Stimulated activated CD8-positive, alpha-beta memory T cell treated with anti-CD3 and anti-CD28 coated beads, Interleukin-15, amount 100 ng/mL, for 1 hour (primary cell): ENCODE data around the gene DDHD1.
A peak's percentile ranks its signal among the peaks of the same experiment; 100 is the strongest.
"Not testable (repeated sequence)": the region's sequence is repeated elsewhere in the genome, so short reads cannot be mapped to it uniquely, and the experiment has no call there.

ENCODE experiments used
- DNase-seq: peaks from one replicate; pipeline ENCODE4 v3.0.0-alpha.2; 2020; ENCODE audit warnings: low read depth

The DDHD1 gene

DNA sequence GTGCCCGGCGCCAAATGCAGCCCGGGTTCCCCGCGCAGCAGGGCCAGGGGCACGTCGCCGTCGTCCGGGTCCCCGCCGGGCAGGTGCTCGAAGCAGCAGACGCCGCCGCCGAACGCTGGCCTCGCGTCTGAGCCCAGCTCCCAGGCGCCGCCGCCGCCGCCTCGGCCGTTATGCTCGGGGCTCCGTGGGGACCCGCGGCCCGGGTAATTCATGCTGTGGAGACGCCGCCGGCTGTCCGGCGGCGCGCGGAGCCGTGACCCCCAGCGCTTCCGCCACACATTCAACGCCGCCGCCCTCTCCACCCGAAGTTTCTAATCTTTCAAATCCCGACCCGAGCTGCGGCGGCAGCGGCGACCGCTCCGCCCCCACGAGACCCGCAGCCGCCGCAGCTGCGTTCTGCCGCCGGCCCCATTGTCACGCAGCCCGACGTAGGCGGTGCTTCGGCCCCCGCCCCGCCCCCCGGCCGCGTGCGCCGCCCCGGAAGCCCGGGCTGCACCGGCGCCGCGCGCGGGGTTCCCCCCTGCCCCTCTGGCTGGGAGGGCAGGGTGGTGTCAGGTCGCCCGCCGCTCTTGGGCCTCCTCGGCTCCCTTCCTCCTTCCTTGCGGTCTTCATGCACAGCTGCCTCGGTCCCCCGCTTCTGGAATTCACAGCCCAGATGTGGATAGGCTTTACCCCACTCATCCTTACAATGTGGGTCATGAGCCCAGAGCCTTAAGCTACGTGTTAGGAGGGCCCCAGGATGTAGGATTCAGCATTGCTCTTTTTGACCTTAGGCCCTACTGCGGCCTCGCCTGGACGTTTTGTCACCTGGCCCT lies at the start of gene DDHD1:
TSS of gene DDHD1 (minus strand) at position 437 of the 815 bp plus-strand sequence. CDS start at position 212, 225 bp downstream.
- peak; percentile 61 for DNase-seq

DNA sequence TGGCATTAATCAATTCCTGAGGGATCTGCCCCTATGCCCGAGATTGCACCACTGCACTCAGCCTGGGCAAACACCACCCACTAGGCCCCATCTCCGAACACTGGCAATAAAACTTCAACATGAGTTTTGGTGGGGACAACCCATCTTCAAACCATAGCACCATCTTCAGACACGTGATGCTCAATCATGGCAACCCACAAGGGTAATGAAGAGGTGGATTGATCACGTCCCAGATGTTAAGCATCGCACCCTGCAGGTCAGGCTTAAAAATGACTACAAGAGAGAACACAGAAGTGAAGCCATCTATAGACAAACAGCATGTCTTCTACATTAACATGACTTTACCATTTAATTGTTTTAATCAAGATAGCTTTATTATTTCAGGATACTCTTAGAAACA lies 42.8 kb upstream of the DDHD1 start:
- DNase-seq = no peak

DNA sequence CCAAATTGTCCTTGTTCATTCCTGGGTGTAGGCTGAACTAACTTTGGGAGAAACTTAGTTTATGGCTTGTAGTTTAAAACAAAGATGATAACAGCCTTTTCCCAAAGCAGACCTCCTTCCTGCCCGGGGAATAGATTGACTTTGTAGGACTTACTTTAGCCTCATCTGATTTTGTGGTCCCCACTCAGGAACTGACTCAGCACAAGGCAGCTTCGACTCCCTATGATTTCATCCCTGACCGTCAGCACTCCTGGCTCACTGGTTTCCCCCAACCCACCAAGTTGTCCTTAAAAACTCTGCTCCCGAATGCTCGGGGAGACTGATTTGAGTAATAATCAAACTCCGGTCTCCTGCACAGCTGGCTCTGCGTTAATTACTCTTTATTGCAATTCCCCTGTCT lies 40.1 kb upstream of the DDHD1 start:
- no peak for DNase-seq

DNA sequence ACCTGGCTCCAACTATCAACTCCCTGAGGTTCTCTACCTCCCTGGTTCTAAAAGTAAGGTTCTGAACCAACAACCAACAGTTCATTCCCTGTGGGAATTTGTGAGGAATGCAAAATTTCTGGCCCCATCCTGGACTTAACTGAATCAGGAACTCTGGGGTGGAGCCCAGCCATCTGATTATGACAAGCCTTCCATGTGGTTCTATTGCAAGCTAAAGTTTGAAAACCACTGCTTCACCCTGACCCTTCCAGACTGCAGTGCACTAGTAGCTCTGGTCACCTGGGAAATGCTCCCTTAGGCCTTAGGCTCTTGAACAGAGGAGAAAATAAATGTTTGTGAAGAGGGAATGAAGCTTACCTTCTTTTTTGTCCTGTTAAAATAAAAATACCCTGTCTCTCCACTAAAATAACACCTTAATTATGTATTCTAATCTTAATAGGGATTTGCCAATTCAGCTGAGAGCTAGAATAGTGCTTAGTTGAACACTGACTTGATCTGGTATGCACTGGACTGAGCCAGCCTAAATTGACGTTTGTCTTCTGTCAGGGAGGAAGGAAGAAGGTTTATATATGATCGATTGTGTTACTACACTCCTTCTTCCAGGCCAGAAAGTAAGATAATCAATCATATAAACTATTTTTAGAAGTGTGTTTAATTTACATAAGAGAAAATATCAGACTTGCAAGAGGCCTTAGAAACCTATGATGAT lies 39.1 kb upstream of the DDHD1 start:
- no peak for DNase-seq

DNA sequence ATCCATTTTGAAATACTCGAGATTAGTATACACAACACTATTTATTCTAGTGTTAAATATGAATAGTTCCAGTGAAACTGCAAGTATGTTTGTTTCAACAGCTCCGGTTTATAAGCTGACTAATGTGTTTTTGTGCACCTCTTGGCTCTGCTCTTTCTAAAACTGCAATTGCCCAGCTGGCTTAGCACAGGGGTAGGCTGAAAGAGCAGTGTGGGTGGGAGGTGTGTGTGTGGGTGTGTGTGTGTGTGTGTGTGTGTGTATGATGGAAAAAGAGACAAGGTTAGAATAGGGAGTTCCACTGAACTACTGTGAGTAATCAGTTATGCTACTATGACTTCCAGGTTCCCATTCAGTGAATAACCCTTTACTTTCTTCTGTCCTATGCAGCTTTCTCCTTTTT lies 37.8 kb upstream of the DDHD1 start:
- DNase-seq = no peak

DNA sequence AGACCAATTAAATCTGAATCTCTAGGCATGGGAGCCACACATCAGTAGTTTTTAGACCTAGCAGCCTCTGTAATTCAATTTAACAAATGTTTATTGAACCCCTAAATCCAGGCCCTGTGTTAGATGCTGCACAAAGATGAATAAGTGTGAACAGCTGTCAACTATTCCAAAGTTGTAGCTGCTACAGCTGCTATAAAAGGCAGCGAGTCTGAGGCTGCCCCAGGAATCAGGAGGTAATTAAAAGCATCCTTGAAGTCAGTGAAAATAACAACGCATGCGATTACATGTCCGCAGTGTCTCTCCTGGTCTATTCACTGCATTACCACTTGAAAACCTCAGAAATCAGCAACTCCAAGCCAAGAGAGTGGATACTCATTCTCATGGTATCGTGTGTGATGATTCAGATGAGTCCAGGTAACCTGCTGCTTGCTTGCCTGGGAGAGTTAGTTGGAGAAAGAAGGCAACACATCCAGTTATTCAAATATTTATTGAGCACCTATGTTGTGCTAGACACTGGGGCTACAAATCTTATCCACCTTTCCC lies 34.9 kb upstream of the DDHD1 start:
- DNase-seq = no peak

DNA sequence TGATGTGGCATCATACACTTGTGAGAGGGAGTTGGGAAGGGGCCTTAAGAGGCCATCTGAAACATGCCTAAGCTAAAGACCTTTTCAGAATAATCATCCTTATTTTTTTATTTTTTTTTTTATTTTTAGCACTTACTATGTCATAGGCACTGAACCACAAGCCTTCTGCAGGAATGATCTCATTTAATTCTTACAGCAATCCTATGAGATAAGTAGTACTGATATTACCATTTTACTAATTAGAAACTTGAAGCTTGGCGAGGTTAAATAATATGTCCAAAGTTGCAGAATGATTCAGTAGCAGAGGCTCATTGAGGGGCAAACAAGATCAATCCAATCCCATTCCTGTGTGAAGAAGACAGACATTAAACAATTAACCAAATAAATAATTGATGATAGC lies 33.4 kb upstream of the DDHD1 start:
- no peak for DNase-seq

DNA sequence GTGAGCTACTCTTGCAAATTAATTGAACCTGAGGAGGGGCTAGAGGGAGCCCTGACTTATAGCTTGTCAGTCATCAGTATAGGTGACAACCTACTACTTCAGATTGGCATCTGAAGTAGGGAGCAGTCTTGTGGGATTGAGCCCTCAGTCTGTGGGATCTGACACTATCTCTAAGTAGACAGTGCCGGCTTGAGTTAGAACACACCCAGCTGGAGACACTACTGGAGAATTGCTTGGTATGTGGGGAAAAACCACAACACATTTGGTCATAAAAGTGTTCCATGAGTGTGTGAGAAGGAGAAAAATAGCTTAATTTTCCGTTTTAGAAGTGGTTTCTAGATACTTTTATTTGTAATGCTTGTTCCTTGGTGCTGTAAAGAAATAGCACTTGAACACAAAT lies 30.5 kb upstream of the DDHD1 start:
- DNase-seq = no peak

DNA sequence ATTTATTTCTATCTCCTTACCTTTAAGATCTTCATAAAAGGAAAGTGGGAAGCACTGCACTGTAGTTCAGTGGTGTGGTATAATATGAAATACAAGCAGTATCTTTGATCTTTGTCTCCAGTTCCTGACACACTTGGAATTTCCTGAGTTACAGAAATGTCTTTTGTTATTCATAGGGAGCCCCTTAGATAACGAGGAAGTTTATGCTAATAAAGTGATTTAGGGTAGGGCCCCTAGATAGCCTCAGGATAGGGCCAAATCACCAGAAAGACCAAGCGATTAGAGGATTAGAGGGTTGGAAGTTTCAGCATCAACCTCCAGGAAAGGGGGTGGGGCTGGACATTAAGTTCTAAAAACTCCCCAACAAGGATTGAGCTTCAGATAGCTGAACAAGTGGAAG lies 29.9 kb upstream of the DDHD1 start:
- no peak for DNase-seq

DNA sequence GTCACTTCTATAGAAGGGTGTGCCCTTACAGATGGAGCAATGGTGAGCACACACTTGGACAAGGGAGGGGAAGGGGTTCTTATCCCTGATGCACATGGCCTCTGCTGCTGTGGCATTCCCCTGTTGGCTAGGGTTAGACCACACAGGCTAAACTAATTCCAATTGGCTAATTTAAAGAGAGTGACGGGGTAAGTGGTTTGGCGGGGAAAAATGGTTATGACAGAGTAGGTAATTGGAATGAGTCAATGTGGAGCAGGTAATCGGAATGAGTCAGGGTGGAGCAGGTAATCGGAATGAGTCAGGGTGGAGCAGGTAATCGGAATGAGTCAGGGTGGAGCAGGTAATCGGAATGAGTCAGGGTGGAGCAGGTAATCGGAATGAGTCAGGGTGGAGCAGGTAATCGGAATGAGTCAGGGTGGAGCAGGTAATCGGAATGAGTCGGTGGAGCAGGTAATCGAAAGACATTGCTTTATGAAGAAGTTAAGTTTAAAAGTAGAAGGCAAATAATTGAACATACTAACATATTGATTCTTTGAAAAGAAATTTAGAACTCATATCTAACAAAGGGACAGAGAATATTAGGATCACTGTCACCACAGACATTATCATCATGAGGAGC lies 28.4 kb upstream of the DDHD1 start:
- not testable (repeated sequence) for DNase-seq

DNA sequence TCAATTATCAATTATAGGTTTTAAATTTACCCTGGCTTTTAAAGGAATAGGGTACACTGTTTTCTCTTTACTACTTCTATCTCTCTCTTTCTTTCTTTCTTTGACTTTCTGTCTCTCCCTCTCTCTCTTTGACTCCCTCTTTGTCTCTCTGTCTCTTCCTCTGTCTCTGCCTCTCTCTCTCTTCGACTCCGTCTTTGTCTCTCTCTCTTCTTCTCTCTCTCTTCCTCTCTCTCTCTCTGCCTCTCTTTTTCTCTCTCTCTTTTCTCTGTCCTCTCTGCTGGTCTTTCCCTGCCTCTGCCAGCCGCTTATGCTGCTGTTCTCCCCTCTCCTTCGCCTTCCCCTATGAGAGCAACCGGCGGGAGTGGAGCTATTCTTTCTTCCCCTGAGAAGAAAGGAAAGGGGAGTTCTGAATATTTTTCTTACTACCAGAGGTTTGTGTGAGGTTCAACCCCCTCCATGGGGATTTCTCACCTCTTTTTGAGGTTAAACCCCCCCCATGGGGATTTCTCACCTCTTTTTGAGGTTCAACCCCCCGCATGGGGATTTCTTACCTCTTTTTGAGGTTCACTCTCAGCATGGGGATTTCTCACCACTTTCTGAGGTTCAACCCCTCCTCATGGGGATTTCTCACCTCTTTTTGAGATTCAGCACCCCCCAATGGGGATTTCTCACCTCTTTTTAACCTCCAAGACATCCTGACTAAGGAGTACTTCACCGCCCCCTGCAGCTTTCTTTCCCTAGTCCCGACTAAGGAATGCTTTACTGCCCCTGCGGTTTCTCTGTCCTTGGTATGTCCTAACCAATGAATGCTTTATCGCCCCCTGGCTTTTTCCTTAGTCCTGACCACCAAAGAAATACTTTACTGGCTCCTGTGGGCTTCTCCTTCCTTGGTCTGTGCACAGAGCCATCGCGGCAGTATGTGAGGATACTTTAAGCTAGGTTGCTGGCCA lies 27.4 kb upstream of the DDHD1 start:
- no peak for DNase-seq

DNA sequence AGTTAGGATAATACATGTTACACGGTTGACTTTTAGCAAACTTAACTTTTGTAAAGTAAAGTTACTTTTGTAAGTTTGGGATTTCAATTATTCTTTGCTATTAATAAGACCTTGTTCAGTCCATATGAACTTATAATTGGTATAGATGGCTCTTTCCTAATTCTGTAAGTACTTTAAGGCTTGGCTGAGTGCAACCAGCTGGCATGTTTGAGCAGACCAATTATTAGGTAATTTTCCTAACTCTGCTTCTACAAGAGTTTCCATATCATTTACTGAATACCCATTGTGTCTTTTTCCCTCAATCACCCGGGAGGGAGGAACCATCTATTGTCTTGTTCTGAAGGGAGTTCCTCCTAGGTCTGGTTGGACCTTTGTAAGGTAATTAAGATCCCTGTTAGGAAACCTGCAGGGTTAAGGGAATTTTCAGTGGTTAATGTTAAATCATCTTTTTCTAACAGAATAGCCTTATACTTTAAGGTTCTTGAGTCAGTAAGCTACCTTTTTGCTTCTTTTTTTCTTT lies 26.4 kb upstream of the DDHD1 start:
- DNase-seq = not testable (repeated sequence)

DNA sequence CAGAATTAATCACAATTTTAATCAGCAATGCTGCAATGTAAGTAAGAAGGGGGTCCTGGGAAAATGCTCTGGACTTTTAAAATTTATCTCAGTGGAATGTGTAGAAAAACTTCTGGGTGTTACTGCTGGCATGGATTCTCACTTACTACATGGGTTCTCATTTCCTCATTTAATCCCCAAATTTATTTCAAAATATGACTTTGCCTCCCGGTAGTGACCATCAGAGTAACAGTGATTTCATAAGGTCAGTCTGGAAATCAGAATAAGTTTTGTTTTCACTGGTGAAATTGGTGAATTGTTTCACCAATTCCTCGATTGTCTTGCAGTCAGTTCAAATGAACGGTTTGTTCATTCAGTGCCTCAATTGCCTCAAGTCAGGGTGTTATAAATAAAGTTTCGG lies 22.3 kb upstream of the DDHD1 start:
- no peak for DNase-seq

DNA sequence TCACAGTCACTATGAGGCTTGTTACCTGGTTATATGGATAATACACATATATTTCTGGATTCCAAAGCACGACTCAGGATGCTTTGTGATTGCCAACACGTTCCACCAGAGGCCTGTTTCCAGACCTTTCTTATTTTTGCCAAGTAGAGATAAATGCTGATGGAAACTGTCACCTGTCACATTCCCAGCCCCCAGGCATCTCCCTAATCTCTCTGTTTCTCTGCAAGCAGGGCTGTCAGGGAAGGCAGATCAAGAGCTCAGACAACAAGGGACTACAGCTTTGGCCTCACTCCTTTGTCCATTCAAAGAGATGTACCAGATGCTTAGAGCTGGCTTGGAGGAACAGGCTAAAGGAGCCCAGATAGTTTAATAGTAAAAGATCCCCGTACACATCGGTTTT lies 21.8 kb upstream of the DDHD1 start:
- DNase-seq = no peak

DNA sequence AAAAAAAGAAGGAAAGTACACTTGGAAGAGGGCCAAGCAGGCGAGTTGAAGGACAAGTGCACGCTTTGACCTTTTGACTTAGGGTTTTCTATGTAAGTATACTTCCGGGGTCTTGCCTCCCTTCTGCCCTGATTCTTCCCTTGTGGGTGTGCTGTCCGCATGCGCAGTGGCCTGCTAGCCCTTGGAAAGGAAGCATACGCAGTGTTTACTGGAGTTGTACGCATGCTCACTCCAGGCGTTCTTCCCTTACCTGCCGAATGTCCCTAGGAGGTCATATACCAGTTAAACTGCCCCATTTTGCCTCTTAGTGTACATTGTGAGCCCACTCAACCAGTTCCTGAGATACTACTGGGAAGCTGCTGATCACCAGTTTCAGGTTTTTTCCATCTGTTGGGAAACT lies 15.7 kb upstream of the DDHD1 start:
- no peak for DNase-seq

DNA sequence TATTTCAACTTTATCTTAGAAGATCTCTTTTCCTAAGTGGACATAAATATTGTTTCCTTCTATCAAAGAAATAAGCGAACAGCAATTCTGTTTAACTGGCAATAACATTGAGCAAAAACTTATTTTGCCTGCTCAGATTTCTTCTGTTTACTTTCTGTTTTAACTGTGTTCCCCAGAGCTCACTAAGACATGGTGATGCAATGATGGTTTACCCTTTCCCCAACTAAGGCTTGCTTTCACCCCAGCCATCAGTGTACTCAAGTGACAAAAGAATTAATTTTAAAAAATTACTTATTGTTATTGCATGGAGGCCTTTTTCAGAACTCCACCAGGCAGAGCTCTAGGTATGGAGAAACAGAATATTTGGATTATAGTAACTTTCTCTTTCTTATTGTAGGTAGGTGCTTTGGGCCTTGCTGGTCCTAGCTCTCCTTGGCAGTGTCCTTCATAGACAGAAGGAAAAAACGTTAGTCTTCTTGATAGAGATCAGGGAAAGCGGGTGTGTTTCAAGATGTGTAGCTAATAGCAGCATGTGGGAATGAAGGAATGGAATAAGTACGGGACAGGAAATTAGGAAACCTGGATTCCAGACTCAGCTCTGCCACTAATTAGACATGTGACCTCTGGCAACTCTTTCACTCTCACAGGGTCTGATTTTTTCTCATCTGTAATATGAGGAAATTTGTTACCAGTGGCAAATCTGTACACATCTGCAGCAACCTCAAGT lies 14.6 kb upstream of the DDHD1 start:
- no peak for DNase-seq

DNA sequence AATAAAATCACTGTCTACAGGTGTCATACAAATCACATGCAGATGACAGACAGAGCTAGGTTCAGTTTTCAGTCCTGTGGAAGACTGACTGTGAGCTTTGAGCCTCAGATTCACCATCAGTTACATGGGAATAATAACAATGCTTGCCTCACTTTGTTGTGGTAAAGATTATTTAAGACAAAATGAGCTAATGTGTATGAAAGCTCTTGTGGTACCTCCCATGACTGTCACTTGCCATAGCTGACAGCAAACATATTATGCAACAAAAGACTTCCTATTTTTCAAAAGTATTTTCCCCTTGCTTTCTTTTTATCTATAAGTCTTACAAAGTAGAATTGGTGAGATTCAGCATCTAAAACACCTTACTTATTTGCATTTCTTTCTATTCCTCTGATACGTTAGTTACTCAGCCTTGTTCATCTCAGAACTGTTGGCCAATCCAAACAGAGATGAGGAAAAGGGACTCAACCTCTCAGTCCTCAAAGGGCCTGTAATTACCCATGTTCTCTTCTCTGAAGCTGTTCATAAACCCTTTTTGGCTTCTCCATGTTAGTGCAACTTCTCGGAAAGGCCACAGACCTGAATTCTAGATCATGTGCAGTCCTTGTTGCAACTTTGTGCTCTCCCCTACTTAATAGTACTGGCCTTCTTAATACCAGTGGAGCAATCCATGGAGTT lies 8.8 kb upstream of the DDHD1 start:
- DNase-seq = no peak

DNA sequence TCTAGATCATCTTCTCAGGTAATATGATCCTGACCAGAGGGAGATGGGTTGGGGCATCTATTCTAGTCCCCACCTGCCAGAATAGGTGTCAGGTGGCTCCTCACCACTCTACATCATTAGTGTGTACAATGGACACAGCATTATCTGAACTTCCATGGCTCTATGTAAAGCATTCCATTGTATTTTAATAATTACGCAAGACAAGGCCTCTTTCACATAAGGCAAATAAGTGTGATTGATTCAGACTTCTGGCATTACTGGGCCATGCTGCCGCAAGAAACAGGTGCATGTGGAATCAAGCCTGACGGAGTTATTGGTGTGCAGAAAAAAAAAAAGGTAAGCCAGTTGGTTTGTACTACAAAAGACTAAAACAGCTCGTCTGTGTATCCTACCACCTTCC lies 3.1 kb upstream of the DDHD1 start:
- DNase-seq = no peak

DNA sequence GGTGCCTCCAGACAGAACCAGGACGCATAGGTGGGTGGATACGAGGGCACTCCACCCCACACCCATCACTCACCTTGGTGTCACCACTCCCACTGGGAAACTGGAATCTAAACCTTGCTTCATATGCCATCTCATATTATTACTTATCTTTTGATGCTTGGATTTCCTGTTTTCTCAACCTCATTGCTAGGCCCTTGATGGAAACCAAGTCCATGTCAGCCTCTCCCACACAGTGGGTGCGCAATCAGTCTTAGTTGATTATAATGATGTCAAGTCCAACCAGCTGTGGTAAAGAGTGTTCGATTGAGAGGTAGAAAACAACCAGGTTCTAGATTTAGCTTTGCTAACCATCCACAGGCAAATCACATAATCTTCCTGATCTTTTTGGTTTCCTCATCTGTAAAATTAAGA lies 584 bp upstream of the DDHD1 start:
- DNase-seq = no peak

DNA sequence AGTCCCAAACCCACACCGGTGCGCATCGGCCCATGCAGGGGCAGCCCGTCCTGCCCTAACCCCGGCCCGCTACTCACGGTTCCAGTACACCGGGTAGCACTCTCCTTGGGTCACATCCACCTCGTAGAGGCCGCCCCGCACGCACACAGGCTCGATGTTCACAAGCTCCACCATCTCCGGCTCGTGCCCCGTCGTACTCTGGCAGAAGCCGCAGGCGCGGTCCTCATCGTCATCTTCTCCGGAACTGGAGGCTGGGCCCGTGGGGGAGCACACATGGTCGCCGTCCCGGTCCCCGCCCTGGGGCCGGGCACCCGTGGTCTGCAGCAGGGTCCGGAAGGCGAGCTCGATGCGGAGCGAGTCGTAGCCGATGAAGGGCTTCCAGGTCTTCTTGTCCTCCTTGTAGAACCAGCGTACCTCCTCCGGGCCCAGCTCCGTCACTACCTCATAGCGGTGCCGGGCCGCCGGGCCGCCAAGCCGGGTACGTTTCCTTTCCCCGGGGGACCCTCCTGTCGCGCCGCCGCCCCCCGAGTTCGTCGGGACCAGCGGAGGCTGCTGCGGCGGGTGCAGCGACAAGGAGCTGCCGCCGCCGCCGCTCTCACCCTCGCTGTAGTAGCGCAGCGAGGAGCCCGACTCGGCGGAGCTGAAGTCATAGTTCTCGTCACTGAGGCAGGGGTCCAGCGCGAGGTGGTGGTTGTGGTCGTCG lies 788 bp downstream of the DDHD1 start:
- DNase-seq = peak; percentile 38
